ENCODE measurements around the gene SMARCD3.

DNA sequence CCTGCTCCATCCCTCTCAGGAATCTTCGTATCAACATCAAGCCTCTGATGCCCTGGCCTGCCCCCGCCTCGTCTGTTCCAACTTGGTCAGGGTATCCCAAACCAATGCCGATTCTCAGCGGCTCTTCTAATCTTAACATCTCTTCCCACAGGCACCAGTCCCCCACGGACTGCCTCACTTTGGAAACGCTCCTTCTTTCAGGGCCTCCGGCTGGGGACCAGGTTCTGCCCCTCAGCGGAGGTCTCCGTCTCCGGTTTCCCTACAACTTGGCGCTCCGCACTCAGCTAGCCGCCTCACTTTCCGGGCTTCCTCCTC lies 22.0 kb downstream of the SMARCD3 start:
- no peak for TF ChIP-seq YEATS2 (CRISPR knock-in tag; IDR thresholded peaks at IDR 0.05; ENCODE audit: borderline replicate concordance)
- TF ChIP-seq, protein P1, sequence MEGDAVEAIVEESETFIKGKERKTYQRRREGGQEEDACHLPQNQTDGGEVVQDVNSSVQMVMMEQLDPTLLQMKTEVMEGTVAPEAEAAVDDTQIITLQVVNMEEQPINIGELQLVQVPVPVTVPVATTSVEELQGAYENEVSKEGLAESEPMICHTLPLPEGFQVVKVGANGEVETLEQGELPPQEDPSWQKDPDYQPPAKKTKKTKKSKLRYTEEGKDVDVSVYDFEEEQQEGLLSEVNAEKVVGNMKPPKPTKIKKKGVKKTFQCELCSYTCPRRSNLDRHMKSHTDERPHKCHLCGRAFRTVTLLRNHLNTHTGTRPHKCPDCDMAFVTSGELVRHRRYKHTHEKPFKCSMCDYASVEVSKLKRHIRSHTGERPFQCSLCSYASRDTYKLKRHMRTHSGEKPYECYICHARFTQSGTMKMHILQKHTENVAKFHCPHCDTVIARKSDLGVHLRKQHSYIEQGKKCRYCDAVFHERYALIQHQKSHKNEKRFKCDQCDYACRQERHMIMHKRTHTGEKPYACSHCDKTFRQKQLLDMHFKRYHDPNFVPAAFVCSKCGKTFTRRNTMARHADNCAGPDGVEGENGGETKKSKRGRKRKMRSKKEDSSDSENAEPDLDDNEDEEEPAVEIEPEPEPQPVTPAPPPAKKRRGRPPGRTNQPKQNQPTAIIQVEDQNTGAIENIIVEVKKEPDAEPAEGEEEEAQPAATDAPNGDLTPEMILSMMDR (CRISPR knock-in tag; IDR thresholded peaks at IDR 0.05), result no peak
- TF ChIP-seq, protein P2, sequence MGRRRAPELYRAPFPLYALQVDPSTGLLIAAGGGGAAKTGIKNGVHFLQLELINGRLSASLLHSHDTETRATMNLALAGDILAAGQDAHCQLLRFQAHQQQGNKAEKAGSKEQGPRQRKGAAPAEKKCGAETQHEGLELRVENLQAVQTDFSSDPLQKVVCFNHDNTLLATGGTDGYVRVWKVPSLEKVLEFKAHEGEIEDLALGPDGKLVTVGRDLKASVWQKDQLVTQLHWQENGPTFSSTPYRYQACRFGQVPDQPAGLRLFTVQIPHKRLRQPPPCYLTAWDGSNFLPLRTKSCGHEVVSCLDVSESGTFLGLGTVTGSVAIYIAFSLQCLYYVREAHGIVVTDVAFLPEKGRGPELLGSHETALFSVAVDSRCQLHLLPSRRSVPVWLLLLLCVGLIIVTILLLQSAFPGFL (CRISPR knock-in tag; IDR thresholded peaks at IDR 0.05), result no peak
- TF ChIP-seq, protein P3, sequence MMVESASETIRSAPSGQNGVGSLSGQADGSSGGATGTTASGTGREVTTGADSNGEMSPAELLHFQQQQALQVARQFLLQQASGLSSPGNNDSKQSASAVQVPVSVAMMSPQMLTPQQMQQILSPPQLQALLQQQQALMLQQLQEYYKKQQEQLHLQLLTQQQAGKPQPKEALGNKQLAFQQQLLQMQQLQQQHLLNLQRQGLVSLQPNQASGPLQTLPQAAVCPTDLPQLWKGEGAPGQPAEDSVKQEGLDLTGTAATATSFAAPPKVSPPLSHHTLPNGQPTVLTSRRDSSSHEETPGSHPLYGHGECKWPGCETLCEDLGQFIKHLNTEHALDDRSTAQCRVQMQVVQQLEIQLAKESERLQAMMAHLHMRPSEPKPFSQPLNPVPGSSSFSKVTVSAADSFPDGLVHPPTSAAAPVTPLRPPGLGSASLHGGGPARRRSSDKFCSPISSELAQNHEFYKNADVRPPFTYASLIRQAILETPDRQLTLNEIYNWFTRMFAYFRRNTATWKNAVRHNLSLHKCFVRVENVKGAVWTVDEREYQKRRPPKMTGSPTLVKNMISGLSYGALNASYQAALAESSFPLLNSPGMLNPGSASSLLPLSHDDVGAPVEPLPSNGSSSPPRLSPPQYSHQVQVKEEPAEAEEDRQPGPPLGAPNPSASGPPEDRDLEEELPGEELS (CRISPR knock-in tag; IDR thresholded peaks at IDR 0.05), result no peak
- TF ChIP-seq TARDBP (CRISPR knock-in tag; IDR thresholded peaks at IDR 0.05), result no peak
- no peak for TF ChIP-seq ZKSCAN8 (CRISPR knock-in tag; IDR thresholded peaks at IDR 0.05; ENCODE audit: borderline replicate concordance)
- TF ChIP-seq, protein P4, sequence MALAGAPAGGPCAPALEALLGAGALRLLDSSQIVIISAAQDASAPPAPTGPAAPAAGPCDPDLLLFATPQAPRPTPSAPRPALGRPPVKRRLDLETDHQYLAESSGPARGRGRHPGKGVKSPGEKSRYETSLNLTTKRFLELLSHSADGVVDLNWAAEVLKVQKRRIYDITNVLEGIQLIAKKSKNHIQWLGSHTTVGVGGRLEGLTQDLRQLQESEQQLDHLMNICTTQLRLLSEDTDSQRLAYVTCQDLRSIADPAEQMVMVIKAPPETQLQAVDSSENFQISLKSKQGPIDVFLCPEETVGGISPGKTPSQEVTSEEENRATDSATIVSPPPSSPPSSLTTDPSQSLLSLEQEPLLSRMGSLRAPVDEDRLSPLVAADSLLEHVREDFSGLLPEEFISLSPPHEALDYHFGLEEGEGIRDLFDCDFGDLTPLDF (CRISPR knock-in tag; IDR thresholded peaks at IDR 0.05), result no peak
- no peak for TF ChIP-seq CEBPB (IDR thresholded peaks at IDR 0.05; ENCODE audit: borderline replicate concordance, low read depth, low read length)
- TF ChIP-seq, protein P5, sequence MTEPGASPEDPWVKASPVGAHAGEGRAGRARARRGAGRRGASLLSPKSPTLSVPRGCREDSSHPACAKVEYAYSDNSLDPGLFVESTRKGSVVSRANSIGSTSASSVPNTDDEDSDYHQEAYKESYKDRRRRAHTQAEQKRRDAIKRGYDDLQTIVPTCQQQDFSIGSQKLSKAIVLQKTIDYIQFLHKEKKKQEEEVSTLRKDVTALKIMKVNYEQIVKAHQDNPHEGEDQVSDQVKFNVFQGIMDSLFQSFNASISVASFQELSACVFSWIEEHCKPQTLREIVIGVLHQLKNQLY (CRISPR knock-in tag; IDR thresholded peaks at IDR 0.05), result no peak
- TF ChIP-seq, protein P6, sequence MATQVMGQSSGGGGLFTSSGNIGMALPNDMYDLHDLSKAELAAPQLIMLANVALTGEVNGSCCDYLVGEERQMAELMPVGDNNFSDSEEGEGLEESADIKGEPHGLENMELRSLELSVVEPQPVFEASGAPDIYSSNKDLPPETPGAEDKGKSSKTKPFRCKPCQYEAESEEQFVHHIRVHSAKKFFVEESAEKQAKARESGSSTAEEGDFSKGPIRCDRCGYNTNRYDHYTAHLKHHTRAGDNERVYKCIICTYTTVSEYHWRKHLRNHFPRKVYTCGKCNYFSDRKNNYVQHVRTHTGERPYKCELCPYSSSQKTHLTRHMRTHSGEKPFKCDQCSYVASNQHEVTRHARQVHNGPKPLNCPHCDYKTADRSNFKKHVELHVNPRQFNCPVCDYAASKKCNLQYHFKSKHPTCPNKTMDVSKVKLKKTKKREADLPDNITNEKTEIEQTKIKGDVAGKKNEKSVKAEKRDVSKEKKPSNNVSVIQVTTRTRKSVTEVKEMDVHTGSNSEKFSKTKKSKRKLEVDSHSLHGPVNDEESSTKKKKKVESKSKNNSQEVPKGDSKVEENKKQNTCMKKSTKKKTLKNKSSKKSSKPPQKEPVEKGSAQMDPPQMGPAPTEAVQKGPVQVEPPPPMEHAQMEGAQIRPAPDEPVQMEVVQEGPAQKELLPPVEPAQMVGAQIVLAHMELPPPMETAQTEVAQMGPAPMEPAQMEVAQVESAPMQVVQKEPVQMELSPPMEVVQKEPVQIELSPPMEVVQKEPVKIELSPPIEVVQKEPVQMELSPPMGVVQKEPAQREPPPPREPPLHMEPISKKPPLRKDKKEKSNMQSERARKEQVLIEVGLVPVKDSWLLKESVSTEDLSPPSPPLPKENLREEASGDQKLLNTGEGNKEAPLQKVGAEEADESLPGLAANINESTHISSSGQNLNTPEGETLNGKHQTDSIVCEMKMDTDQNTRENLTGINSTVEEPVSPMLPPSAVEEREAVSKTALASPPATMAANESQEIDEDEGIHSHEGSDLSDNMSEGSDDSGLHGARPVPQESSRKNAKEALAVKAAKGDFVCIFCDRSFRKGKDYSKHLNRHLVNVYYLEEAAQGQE (IDR thresholded peaks at IDR 0.05; ENCODE audit: borderline replicate concordance in 1 of 2, low read depth in 1 of 2, low read length in 2 of 2), result no peak

All from HepG2 (cell line).